ENCODE measurements around the gene SBK2.
A peak's percentile ranks its signal among the peaks of the same experiment; 100 is the strongest.

The SBK2 gene

GRCh38 chr19:55484593-55485438 lies 52.1 kb downstream of the SBK2 start, which contains the start of gene NAT14:
Gene NAT14, plus strand, starts transcription at chr19:55485188. Its CDS starts 521 bp downstream, at chr19:55485709.
- DNase-seq, result peak; percentile 87

DNA sequence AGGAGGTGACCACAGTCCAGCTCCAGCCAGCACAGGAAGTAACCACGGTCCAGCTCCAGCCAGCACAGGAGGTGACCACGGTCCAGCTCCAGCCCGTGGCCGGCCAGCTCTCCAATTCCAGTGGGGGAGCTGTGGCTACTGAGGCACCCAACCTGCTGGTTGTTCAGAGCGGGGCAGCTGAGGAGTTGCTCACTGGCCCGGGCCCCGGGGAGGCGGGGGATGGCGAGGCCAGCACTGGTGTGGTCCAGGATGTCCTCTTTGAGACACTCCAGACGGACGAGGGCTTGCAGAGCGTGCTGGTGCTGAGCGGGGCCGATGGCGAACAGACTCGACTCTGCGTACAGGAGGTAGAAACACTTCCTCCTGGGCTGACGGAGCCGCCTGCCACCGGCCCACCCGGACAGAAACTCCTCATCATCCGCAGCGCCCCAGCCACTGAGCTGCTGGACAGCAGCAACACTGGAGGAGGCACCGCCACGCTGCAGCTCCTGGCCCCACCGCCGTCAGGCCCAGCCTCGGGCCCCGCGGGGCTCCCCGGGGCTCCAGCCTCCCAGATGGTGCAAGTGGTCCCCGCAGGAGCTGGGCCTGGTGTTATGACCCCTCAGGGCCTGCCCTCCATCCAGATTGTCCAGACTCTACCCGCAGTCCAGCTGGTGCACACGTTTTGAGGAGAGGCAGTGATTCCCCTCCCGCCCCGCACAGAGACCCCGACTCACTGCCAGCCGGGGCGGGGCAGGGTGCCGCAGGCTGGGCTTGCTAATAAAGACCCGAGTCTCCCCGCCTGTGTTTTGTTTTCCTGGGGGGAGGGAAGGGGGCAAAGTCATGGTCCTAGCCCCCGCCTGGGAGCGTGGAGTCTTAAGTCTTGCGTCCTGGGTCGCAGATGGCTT lies 53.0 kb downstream of the SBK2 start:
- DNase-seq, result no peak

DNA sequence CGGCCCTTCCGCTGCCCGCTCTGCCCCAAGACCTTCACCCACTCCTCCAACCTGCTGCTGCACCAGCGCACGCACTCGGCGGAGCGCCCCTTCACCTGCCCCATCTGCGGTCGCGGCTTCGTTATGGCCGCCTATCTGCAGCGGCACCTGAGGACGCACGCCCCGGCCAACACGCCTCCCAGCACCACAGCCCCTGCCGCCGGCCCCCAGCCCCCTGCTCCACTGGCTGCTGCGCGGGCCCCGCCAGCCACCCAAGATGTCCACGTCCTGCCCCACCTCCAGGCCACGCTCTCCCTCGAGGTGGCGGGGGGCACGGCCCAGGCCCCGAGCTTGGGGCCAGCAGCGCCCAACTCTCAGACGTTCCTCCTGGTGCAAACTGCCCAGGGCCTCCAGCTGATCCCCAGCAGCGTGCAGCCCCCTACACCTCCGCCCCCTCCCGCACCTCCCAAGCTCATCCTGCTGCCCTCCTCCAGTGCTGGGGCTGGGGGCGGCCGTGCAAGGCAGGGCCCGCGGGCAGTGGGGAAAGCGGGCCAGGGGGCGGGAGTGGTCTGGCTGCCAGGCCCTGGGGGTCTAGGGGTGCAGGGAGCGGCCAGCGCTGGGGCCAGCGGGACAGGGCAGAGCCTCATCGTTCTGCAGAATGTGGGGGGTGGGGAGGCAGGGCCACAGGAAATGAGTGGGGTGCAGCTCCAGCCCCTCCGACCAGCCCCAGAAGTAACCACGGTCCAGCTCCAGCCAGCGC lies 53.8 kb downstream of the SBK2 start:
- no peak for DNase-seq

DNA sequence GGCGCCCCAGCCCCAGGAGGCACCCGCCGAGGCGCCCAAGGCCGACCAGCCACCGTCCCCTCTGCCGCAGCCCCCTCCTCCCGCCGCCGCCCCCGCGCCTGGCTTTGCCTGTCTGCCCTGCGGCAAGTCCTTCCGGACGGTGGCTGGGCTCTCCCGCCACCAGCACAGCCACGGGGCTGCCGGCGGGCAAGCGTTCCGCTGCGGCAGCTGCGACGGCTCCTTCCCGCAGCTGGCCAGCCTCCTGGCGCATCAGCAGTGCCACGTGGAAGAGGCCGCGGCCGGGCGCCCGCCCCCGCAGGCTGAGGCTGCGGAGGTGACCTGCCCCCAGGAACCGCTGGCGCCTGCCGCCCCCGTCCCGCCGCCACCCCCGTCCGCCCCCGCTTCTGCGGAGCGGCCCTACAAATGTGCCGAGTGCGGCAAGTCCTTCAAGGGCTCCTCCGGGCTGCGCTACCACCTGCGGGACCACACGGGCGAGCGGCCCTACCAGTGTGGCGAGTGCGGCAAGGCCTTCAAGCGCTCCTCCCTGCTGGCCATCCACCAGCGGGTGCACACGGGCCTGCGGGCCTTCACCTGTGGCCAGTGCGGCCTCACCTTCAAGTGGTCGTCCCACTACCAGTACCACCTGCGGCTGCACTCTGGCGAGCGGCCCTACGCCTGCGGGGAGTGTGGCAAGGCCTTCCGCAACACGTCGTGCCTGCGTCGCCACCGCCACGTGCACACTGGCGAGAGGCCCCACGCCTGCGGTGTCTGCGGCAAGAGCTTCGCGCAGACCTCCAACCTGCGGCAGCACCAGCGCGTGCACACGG lies 54.6 kb downstream of the SBK2 start:
- DNase-seq, result no peak

GRCh38 chr19:55481794-55482155 lies 55.2 kb downstream of the SBK2 start:
- DNase-seq, result no peak

- no peak for DNase-seq
Measured at GRCh38 chr19:55481148-55481793, 55.7 kb downstream of the SBK2 start.

DNA sequence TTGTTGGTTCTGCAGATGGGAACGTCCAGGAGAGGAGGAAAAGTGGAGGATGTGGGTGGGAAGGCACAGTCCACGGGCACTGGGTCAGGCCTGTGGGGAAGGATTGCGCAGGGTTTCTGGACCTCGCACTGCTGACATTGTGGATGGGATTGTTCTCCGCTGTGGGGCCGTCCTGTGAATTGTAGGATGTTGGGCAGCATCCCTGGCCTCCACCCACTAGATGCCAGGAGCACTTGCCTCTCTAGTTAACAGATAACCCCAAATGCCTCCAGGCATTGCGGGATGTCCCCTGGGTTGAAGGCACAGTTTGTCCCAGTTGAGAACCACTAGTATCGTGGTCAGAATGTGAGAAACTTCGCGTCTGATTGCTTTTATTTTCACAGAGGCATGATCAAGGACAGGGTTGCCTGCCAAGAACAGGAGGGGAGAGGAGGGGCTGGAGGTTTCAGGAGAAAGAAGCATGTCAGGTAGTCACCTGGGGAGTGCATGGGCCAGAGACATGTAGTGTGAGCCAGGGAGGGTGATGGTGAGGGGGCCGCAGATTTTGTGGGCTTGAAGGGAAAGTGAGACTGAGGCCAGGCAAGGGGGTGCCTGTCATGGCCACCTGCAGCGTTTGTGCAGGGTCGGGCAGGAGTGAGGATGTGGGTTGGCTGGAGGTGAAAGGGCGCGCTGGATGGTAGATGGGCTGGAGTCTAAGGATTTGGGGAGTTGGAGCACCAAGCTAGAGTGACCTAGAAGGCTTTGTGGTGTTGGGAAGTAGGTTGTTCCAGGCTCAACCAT lies 57.3 kb downstream of the SBK2 start:
- no peak for DNase-seq

- DNase-seq, result no peak
Measured at GRCh38 chr19:55479045-55479444, 57.9 kb downstream of the SBK2 start.

Measured in femur (tissue), 1 donor.